ENCODE results near the gene C18orf32. TPM values are rescaled to one million over a fixed set of nuclear protein-coding genes. Genes with fewer than 3 reads are reported as not detected.

C18orf32 gene
- total RNA-seq, 1 experiment from 2014 or later = 24.4 TPM

- H3K79me1 ChIP-seq (ENCODE audit: insufficient read depth, low read depth, low read length, poor library complexity, severe bottlenecking) = no peaks in the 10 kb centered on the region
- Mint-ChIP-seq H3K4me1 (peaks cover 5 to 6% of the 10 kb centered on the region in 2 experiments; a peak in 3 of 4 replicates), H3K27ac (no peak overlapping the region), H3K36me3 (ENCODE audit: insufficient read depth in 1 of 3, low read depth in 3 of 3) (0 out of 7 replicates have a peak, but pooled peaks cover 0 to 4% (median 0%) of the 10 kb centered on the region in 3 experiments), H3K4me3 (no peak overlapping the region), H3K27me3 (ENCODE audit: low read depth) (peaks cover 3% of the 10 kb centered on the region; the same call in 1 of the 2 replicates), H3K9me3 (peaks cover 0 to 2% of the 10 kb centered on the region in 2 experiments; a peak in 1 of 5 replicates)
- H2BK5ac ChIP-seq (ENCODE audit: insufficient read length, low read length) = no peak overlapping the region
- H3K56ac ChIP-seq (ENCODE audit: insufficient read length, low read depth, low read length) = no peak overlapping the region
- no peak overlapping the region for H4K5ac ChIP-seq (ENCODE audit: insufficient read length, low read depth, low read length)
- no CpG with 5 or more reads among the region's 1 CpG for WGBS (ENCODE audit: extremely low coverage, insufficient read length, low lambda C conversion rate)
- no peak overlapping the region for H3K4me2 ChIP-seq (ENCODE audit: insufficient read depth, insufficient read length, low read length)
- no peaks in the 10 kb centered on the region for H3K27me3 ChIP-seq (ENCODE audit: insufficient read depth, low read length)
- no peak overlapping the region for H3K9ac ChIP-seq (ENCODE audit: extremely low read depth, insufficient read length, low read length)
- H3K9me3 ChIP-seq (ENCODE audit: control insufficient read depth, low read depth, low read length) = no peaks in the 10 kb centered on the region
- no peaks in the 10 kb centered on the region for H3K79me2 ChIP-seq (ENCODE audit: insufficient read depth, low read length)
- H4K20me1 ChIP-seq (ENCODE audit: control insufficient read depth, insufficient read depth, insufficient read length) = no peaks in the 10 kb centered on the region
- H2AK5ac ChIP-seq (ENCODE audit: insufficient read length, low read length) = no peak overlapping the region
- no peak for TF ChIP-seq CTCF (conservative IDR thresholded peaks at IDR 0.05)
- H2BK120ac ChIP-seq (ENCODE audit: low read depth, low read length, poor library complexity, severe bottlenecking) = no peak overlapping the region
- no peaks in the 10 kb centered on the region for H3K4me1 ChIP-seq (ENCODE audit: insufficient read depth, low read length)
- no peak overlapping the region for H2BK12ac ChIP-seq (ENCODE audit: insufficient read length, low read depth, low read length)
- no peak overlapping the region for H3K14ac ChIP-seq (ENCODE audit: insufficient read depth, low read length)
- no peak overlapping the region for H4K91ac ChIP-seq (ENCODE audit: insufficient read length, low read depth, low read length)
- no peak overlapping the region for H3K23ac ChIP-seq (ENCODE audit: insufficient read length, low read depth, low read length)
- no peak overlapping the region for H2AFZ ChIP-seq (ENCODE audit: low read length)
- DNase-seq = no peak
- no peak overlapping the region for H2BK15ac ChIP-seq (ENCODE audit: low read depth, low read length)
- no peak overlapping the region for H3K27ac ChIP-seq (ENCODE audit: insufficient read length, low read depth, low read length)
- no peak overlapping the region for H4K8ac ChIP-seq (replicated peaks; ENCODE audit: insufficient read length, low read depth, low read length)
- H2BK20ac ChIP-seq (ENCODE audit: low read depth, low read length, poor library complexity, severe bottlenecking) = no peak overlapping the region
- no peak overlapping the region for H3K18ac ChIP-seq (ENCODE audit: insufficient read length, low read depth, low read length)
- H3K4ac ChIP-seq (ENCODE audit: low read depth, low read length) = no peak overlapping the region
- no peak overlapping the region for H3T11ph ChIP-seq (ENCODE audit: low read length)
- H3K23me2 ChIP-seq (ENCODE audit: insufficient read length, low read depth, low read length, poor library complexity, severe bottlenecking) = no peaks in the 10 kb centered on the region
Observed at GRCh38 chr18:49471532-49471931, 15.5 kb downstream of the C18orf32 start.

Data from H9 (cell line).